ENCODE data around the gene ANXA10. TPM values are rescaled to one million over a fixed set of nuclear protein-coding genes. Genes with fewer than 3 reads are reported as not detected.

Gene ANXA10
- total RNA-seq, 1 experiment from 2014 or later, result 2.5 TPM

DNA sequence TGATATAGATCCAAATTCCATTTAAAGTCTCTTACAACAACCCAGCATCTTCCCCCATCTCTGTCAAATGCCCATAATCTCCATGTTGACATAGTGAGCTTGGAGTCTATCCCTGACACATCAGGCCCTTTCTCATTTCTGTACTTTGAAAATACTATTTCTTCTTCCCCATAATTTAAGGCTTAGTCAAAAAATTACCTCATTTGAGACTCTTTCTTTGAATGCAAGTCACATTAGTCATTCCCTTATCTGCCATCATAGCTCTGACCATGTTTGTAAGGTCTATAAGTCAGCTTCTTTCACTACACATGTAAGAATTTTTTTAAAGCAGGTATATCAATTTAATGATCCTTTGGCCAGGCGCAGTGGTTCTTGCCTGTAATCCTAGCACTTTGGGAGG is 126.3 kb downstream of the ANXA10 start:
- DNase-seq (ENCODE audit: extremely low read depth, low read depth), result no peak

DNA sequence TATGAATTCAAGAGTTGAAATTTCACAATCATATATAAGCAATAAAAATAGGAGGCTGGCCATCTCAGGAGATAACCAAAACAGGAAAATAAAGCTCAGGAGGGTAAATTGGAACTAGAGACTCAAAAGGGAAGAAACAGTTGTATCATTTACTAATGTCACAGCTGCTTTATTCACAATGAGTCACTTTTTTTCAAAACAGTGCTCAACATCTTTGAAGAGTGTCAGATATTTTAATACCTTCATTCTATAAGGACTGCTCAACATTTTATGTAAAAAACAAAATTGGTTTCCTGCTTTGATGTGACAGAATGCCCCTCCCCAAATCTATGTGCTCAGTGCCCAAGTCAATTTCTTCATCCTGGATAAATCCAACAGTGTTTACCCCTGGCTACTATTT is 128.6 kb downstream of the ANXA10 start:
- no peak for DNase-seq (ENCODE audit: extremely low read depth, low read depth)

DNA sequence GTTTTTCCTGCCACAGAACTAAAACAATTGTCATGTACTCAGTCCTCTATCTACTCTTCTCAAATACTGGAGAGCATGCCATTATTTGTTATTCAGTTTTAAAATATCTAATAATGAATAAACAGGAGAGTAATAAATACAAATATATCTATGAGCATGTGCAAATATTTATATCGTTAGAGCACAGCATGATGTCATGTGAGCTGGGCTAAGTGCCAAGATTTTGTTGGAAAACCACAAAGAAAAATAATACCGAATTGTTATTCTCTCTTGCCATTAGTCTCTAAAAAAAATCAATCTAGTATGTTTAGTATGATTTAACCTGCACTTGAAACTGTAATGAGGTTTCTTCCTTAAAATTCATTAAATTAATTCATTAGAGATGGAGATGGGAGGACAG is 129.0 kb downstream of the ANXA10 start:
- DNase-seq (ENCODE audit: extremely low read depth, low read depth), result no peak

Other genes starting within 250 kb of the ANXA10 start
- 4.1 and 5.3 TPM in 2 replicates for gene DDX60, start 226.2 kb downstream of the ANXA10 start, total RNA-seq (2014; rRNA removed; shearing (Covaris generic))